ENCODE data around the gene BNC2.

The BNC2 gene

DNA sequence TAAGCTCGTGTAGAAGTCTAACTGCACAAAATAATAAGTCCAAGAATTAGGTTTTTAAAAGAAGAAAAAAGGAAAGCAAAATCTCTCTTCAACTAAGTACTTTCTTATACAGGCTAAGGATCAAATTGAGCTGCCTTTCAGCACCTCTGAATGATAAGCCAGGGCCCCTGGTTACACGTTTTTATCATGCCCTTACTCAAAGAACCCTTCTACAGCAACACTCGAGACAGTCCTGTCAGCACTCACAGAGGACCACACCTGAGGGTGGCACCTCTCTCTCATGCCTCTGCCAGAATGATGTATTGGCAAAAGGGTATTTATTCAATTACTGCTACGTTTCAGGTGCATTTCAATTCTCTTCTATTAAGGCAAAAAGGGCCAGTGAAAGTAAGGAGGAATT lies 150.5 kb downstream of the BNC2 start:
- TF ChIP-seq CEBPB (IDR thresholded peaks at IDR 0.05): no peak
- TF ChIP-seq YY1 (IDR thresholded peaks at IDR 0.05; ENCODE audit: low read depth): no peak
- no peak for TF ChIP-seq TAF1 (IDR thresholded peaks at IDR 0.05; ENCODE audit: low read depth)
- no peak for TF ChIP-seq NFIC (IDR thresholded peaks at IDR 0.05)
- no peak for TF ChIP-seq RAD21 (IDR thresholded peaks at IDR 0.05; ENCODE audit: low read depth)
- TF ChIP-seq, protein P1, sequence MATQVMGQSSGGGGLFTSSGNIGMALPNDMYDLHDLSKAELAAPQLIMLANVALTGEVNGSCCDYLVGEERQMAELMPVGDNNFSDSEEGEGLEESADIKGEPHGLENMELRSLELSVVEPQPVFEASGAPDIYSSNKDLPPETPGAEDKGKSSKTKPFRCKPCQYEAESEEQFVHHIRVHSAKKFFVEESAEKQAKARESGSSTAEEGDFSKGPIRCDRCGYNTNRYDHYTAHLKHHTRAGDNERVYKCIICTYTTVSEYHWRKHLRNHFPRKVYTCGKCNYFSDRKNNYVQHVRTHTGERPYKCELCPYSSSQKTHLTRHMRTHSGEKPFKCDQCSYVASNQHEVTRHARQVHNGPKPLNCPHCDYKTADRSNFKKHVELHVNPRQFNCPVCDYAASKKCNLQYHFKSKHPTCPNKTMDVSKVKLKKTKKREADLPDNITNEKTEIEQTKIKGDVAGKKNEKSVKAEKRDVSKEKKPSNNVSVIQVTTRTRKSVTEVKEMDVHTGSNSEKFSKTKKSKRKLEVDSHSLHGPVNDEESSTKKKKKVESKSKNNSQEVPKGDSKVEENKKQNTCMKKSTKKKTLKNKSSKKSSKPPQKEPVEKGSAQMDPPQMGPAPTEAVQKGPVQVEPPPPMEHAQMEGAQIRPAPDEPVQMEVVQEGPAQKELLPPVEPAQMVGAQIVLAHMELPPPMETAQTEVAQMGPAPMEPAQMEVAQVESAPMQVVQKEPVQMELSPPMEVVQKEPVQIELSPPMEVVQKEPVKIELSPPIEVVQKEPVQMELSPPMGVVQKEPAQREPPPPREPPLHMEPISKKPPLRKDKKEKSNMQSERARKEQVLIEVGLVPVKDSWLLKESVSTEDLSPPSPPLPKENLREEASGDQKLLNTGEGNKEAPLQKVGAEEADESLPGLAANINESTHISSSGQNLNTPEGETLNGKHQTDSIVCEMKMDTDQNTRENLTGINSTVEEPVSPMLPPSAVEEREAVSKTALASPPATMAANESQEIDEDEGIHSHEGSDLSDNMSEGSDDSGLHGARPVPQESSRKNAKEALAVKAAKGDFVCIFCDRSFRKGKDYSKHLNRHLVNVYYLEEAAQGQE (IDR thresholded peaks at IDR 0.05; ENCODE audit: low read depth): no peak
- TF ChIP-seq TCF12 (IDR thresholded peaks at IDR 0.05; ENCODE audit: low read depth): no peak
- TF ChIP-seq, protein P2, sequence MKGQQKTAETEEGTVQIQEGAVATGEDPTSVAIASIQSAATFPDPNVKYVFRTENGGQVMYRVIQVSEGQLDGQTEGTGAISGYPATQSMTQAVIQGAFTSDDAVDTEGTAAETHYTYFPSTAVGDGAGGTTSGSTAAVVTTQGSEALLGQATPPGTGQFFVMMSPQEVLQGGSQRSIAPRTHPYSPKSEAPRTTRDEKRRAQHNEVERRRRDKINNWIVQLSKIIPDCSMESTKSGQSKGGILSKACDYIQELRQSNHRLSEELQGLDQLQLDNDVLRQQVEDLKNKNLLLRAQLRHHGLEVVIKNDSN (IDR thresholded peaks at IDR 0.05): no peak
- no peak for TF ChIP-seq EGR1 (IDR thresholded peaks at IDR 0.05)

DNA sequence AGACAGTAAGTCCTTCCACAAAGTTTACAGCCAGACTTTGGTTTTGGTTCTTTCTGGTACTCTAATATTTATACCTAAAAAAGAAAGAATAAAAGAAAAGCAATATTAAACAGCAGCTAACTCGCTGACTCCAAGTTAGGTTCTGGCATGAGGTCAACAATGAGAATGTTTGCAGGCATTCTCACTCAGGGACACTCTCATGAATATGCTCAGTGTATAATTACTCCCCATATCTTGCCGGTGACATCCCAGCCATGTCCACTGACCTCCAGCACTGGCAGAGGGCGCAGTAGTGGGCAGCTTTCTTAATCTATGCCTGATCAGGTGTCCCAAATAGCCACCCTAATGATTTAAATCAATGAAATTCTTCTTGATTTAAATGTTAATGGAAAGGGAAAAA lies 151.5 kb downstream of the BNC2 start:
- TF ChIP-seq TCF12 (IDR thresholded peaks at IDR 0.05; ENCODE audit: low read depth) (no peak), NFIC (IDR thresholded peaks at IDR 0.05) (no peak), ZBTB7A (IDR thresholded peaks at IDR 0.05; ENCODE audit: low read depth) (no peak), YY1 (IDR thresholded peaks at IDR 0.05; ENCODE audit: low read depth) (no peak), EGR1 (IDR thresholded peaks at IDR 0.05) (no peak), EP300 (IDR thresholded peaks at IDR 0.05; ENCODE audit: borderline replicate concordance) (no peak), TEAD4 (IDR thresholded peaks at IDR 0.05) (no peak)
- TF ChIP-seq, protein P1 (IDR thresholded peaks at IDR 0.05; ENCODE audit: low read depth): no peak

DNA sequence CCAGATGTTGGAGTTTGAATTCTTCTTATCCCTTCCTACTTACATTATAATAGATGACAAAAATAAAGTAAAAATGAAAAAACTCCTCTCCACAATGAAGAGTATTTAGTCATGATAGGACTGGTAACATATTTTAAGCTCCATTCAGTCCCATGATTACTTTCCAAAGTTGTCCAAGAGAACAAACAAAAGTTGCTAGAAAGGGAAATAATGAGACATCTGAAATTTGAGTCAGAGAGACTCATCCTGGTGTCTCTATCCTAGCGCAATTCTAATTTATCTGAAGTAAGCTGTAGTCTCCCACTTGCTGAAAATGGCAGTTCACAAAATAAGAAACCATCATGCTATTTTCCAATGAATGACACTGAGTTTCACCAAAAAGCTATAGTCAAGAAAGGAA lies 152.2 kb downstream of the BNC2 start:
- TF ChIP-seq TAF1 (IDR thresholded peaks at IDR 0.05; ENCODE audit: low read depth): no peak
- TF ChIP-seq TCF12 (IDR thresholded peaks at IDR 0.05; ENCODE audit: low read depth): no peak
- TF ChIP-seq RAD21 (IDR thresholded peaks at IDR 0.05; ENCODE audit: low read depth): no peak
- TF ChIP-seq YY1 (IDR thresholded peaks at IDR 0.05; ENCODE audit: low read depth): no peak

DNA sequence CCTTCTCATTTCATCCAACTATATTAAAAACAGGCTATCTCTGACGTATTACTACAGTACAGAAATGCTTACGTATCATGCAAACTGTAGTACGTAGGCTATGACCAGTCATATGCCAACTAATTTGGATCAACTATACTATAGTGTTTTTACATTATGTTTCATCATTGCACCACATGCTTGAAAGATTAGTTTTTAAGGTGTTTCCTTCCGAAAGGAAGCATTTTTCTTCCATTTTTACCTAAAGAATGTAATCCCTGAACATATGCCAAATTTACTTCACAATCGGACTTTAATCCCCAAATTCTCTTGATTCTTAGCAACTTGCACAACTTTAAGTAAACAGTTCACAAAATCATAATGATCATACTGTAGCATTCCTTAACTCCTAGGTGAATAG lies 153.9 kb downstream of the BNC2 start:
- TF ChIP-seq NFIC (IDR thresholded peaks at IDR 0.05) (no peak), FOXM1 (IDR thresholded peaks at IDR 0.05; ENCODE audit: borderline replicate concordance, low read depth) (no peak), YY1 (IDR thresholded peaks at IDR 0.05; ENCODE audit: low read depth) (no peak), EGR1 (IDR thresholded peaks at IDR 0.05) (no peak), CREB1 (IDR thresholded peaks at IDR 0.05; ENCODE audit: low read depth) (no peak), TEAD4 (IDR thresholded peaks at IDR 0.05) (no peak), RAD21 (IDR thresholded peaks at IDR 0.05; ENCODE audit: low read depth) (no peak), CEBPB (IDR thresholded peaks at IDR 0.05) (no peak), TCF12 (IDR thresholded peaks at IDR 0.05; ENCODE audit: low read depth) (no peak)
- TF ChIP-seq, protein P2 (IDR thresholded peaks at IDR 0.05): no peak
- TF ChIP-seq, protein P1 (IDR thresholded peaks at IDR 0.05; ENCODE audit: low read depth): no peak
- TF ChIP-seq, protein P3, sequence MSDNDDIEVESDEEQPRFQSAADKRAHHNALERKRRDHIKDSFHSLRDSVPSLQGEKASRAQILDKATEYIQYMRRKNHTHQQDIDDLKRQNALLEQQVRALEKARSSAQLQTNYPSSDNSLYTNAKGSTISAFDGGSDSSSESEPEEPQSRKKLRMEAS (IDR thresholded peaks at IDR 0.05): no peak

DNA sequence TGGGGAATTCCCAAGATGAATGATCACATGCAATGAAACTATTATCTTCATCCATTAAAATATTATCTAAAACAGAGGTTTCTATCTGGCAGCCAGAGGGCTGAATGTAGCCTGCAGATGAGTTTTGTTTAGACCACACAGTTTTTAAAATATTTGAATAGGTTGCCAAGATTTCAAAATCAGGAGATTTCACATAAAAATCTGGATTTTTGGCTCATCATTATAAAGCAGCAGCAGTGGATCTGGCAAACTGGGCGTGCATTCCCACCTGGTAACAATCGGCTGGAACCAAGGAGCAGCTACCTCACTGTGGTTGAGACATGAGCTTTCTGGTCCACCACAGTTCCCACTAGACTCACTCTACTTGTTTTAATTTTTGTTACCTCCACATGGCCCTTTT lies 155.1 kb downstream of the BNC2 start:
- TF ChIP-seq, protein P3 (IDR thresholded peaks at IDR 0.05): no peak
- TF ChIP-seq RAD21 (IDR thresholded peaks at IDR 0.05; ENCODE audit: low read depth): no peak
- TF ChIP-seq, protein P2 (IDR thresholded peaks at IDR 0.05): no peak
- TF ChIP-seq NFIC (IDR thresholded peaks at IDR 0.05): no peak
- TF ChIP-seq, protein P1 (IDR thresholded peaks at IDR 0.05; ENCODE audit: low read depth): no peak
- TF ChIP-seq CEBPB (IDR thresholded peaks at IDR 0.05): no peak
- no peak for TF ChIP-seq ZBTB7A (IDR thresholded peaks at IDR 0.05; ENCODE audit: low read depth)
- TF ChIP-seq FOXM1 (IDR thresholded peaks at IDR 0.05; ENCODE audit: borderline replicate concordance, low read depth): no peak
- TF ChIP-seq EGR1 (IDR thresholded peaks at IDR 0.05): no peak
- TF ChIP-seq TCF12 (IDR thresholded peaks at IDR 0.05; ENCODE audit: low read depth): no peak
- no peak for TF ChIP-seq YY1 (IDR thresholded peaks at IDR 0.05; ENCODE audit: low read depth)
- TF ChIP-seq TAF1 (IDR thresholded peaks at IDR 0.05; ENCODE audit: low read depth): no peak
- no peak for TF ChIP-seq CREB1 (IDR thresholded peaks at IDR 0.05; ENCODE audit: low read depth)

Data from Ishikawa (cell line).